Activated CD8-positive, alpha-beta memory T cell treated with anti-CD3 and anti-CD28 coated beads, Interleukin-2, amount 50 U/mL, for 1 hour (primary cell): ENCODE measurements around the gene MTPN.

Experiments used
- DNase-seq: peaks from one replicate; pipeline ENCODE4 v3.0.0-alpha.2; 2020; ENCODE audit errors: extremely low read depth

The MTPN gene

DNA sequence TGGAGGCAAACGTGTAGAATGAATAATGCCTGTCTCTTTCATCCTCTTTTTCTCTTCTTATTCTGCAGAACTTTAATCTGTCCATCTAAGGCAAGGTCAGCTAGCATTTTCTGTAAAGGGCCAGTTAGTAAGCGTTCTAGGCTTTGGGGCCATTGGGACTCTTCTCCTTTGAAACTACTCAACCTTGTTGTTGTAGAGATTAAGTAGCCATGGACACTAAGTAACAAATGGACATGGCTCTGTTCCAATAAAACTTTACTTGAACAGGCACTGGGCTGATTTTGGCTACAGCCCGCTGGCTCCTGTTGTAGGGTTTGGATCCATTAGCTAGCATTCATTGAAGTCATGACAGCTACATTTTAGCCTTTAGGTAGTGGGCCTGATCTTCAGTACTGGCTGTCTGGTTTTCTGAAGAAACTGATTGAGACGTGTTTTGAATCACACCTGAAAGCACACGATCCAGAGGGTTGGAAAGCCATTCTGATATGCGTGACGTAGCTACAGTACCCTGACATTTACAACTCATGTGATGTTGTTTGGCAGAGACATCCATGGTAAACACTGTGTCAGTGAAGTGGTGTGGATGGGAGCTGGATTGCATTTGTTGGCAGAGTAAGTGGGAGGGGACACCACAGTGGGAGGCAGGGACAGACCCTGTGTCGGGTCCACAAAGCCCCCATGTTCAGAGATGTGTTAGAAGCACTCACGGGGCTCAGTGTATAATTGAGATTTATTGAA, 92.5 kb downstream of the MTPN start:
- DNase-seq: no peak

DNA sequence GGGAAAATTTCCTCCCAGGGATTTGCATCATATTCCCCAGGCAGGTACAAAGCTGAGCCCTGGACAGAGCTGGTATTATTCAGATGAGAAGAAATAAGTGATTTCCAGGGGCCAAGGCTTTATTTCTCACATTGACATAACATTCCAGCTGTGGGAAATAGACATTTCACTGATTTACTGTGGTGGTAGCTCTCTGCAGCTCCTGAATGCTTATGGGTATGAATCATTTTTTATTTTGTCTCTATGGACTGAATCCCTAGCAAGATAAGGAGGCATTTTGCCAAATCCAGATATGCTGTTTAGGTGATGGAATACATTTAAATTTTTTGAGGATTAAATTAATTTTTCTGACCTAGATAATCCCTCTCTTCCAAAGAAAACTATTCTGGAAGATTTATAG, 97.9 kb downstream of the MTPN start:
- no peak for DNase-seq

DNA sequence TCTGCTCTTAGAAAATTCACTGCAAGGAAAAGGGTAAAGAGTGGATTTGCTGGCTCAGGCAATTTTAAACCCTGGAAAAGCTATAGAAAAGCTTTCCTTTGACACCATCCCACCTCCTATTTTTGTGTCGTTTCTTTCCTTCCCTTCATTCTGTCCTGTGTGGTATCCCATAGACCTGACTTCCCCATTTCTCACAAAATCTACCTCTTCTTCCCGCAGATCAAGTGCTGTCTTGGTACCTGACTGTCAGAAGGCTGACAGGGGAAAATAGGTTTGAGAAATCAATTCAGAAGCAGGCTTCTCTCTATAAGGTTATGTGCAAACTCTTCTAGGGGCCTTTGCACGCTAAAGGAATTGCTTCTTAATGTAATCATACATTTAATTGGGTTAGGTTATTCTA, 98.9 kb downstream of the MTPN start:
- no peak for DNase-seq

DNA sequence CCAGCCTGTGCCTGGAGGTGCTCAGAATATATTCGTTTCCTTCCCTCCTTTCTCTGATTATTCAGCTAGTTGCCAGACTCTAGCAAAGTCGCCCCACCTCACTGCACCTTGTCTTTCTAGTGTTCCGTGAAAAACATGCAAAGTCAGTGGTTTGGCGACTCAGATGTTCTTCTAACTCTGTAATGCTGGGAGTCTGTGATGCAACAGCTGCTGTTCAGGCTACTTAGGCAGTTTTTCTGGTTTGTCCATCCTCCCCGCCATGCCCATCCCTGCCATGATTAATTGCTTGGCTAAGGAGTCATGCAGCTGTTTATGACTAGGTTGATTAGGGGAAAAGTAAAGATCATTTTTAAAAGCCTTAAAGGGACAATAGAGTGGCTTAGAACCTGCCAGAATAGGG, 99.4 kb downstream of the MTPN start:
- DNase-seq: no peak
